Thymus (tissue), 11 donors: ENCODE data around the gene PGK2. TPM values are rescaled to one million over a fixed set of nuclear protein-coding genes. Genes with fewer than 3 reads are reported as not detected.
"Not testable (repeated sequence)": the region's sequence is repeated elsewhere in the genome, so short reads cannot be mapped to it uniquely, and the experiment has no call there.

Experiments used
- DNase-seq, 9 donors: peaks; one replicate each; pipeline ENCODE4 v3.0.0-alpha.2; 2013; ENCODE audit warnings: low spot score in 9 of 9, low read depth in 6 of 9, missing footprints in 1 of 9
- H3K27ac ChIP-seq, 2 donors: one replicate each; pipeline ENCODE4 v1.5.1; 2013; ENCODE audit warnings: control low read depth in 1 of 2, low read depth in 1 of 2, low read length in 1 of 2, mild to moderate bottlenecking in 1 of 2, moderate library complexity in 1 of 2
- H3K27me3 ChIP-seq, 2 donors: one replicate each; pipeline ENCODE4 v1.5.1; 2013; ENCODE audit warnings: low read length in 1 of 2; ENCODE audit not compliant: control insufficient read depth in 2 of 2, insufficient read depth in 1 of 2
- H3K36me3 ChIP-seq, 2 donors: one replicate each; pipeline ENCODE4 v1.5.1; 2013; ENCODE audit warnings: low read length in 1 of 2, mild to moderate bottlenecking in 1 of 2, moderate library complexity in 1 of 2; ENCODE audit not compliant: control insufficient read depth in 2 of 2, insufficient read depth in 2 of 2
- H3K4me1 ChIP-seq, 2 donors: one replicate each; pipeline ENCODE4 v1.5.1; 2013; ENCODE audit warnings: low read length in 2 of 2; ENCODE audit not compliant: control insufficient read depth in 2 of 2, insufficient read depth in 2 of 2
- H3K4me3 ChIP-seq, 2 donors: one replicate each; pipeline ENCODE4 v1.5.1; 2013; ENCODE audit warnings: low read length in 2 of 2, control low read depth in 1 of 2, mild to moderate bottlenecking in 1 of 2
- H3K9me3 ChIP-seq, 2 donors: one replicate each; pipeline ENCODE4 v1.5.1; 2013; ENCODE audit warnings: low read length in 1 of 2, mild to moderate bottlenecking in 1 of 2; ENCODE audit not compliant: control insufficient read depth in 2 of 2, insufficient read depth in 1 of 2
- WGBS: extraction: QIAGEN DNeasy Blood & Tissue Kit; methylation state at CpG from one replicate; pipeline ENCODE4 v1.1.7; 2013; 5-methylcytosine and 5-hydroxymethylcytosine counted together
- polyA plus RNA-seq: library from polyadenylated mRNA; stranded (reverse); fragments of 200-250 nt; gene quantifications from one replicate; pipeline ENCODE4 v1.2.3, GENCODE V29; 2013
- total RNA-seq: library from RNA; stranded (reverse); fragments of 120-200 nt; gene quantifications from one replicate; pipeline ENCODE4 v1.2.4, GENCODE V29; 2013
- donor health status: healthy.

Gene PGK2
- total and polyA plus RNA-seq, 2 donors, result not detected

GRCh38 chr6:49799090-49799489, 12.0 kb upstream of the PGK2 start:
- no peaks in the 10 kb centered on the region for H3K9me3 ChIP-seq
- WGBS, result 98% methylated on average over 1 of the region's 1 CpG
- no peak overlapping the region for H3K27ac ChIP-seq
- H3K36me3 ChIP-seq, result no peaks in the 10 kb centered on the region
- no peaks in the 10 kb centered on the region for H3K4me1 ChIP-seq
- no peaks in the 10 kb centered on the region for H3K27me3 ChIP-seq
- no peak for DNase-seq
- H3K4me3 ChIP-seq, result no peak overlapping the region

GRCh38 chr6:49796842-49797455, 9.9 kb upstream of the PGK2 start:
- WGBS, result 90% methylated on average over 21 of the region's 21 CpGs

GRCh38 chr6:49790341-49790740, 3.3 kb upstream of the PGK2 start:
- WGBS, result 31% methylated on average over 2 of the region's 2 CpGs
- H3K4me1 ChIP-seq, result no peaks in the 10 kb centered on the region
- H3K36me3 ChIP-seq, result no peaks in the 10 kb centered on the region
- H3K27me3 ChIP-seq, result no peaks in the 10 kb centered on the region
- no peak overlapping the region for H3K27ac ChIP-seq
- no peaks in the 10 kb centered on the region for H3K9me3 ChIP-seq
- H3K4me3 ChIP-seq, result no peak overlapping the region
- no peak for DNase-seq

More at GRCh38 chr6:49796842-49797455, 9.9 kb upstream of the PGK2 start:
- H3K36me3 ChIP-seq, H3K27me3 ChIP-seq, H3K27ac ChIP-seq, H3K4me3 ChIP-seq, H3K9me3 ChIP-seq, H3K4me1 ChIP-seq, DNase-seq: not testable (repeated sequence)

GRCh38 chr6:49784272-49784671, 2.8 kb downstream of the PGK2 start:
- Histone ChIP-seq H3K27ac (no peak overlapping the region), H3K4me3 (no peak overlapping the region), H3K36me3 (no peaks in the 10 kb centered on the region), H3K27me3 (no peaks in the 10 kb centered on the region), H3K4me1 (no peaks in the 10 kb centered on the region), H3K9me3 (no peaks in the 10 kb centered on the region)
- no peak for DNase-seq

GRCh38 chr6:49782725-49783124, 4.4 kb downstream of the PGK2 start:
- no peaks in the 10 kb centered on the region for H3K36me3 ChIP-seq
- no peaks in the 10 kb centered on the region for H3K9me3 ChIP-seq
- no peak for DNase-seq
- WGBS, result 97% methylated on average over 7 of the region's 7 CpGs
- H3K4me3 ChIP-seq, result no peak overlapping the region
- H3K27me3 ChIP-seq, result no peaks in the 10 kb centered on the region
- no peaks in the 10 kb centered on the region for H3K4me1 ChIP-seq
- no peak overlapping the region for H3K27ac ChIP-seq

GRCh38 chr6:49782293-49782692, 4.8 kb downstream of the PGK2 start:
- no peaks in the 10 kb centered on the region for H3K9me3 ChIP-seq
- H3K36me3 ChIP-seq, result no peaks in the 10 kb centered on the region
- DNase-seq, result no peak
- no peaks in the 10 kb centered on the region for H3K27me3 ChIP-seq
- no peak overlapping the region for H3K4me3 ChIP-seq
- no peak overlapping the region for H3K27ac ChIP-seq
- 93% methylated on average over 1 of the region's 1 CpG for WGBS
- no peaks in the 10 kb centered on the region for H3K4me1 ChIP-seq

- Histone ChIP-seq H3K4me1 (no peaks in the 10 kb centered on the region), H3K9me3 (no peaks in the 10 kb centered on the region), H3K27me3 (no peaks in the 10 kb centered on the region), H3K4me3 (no peak overlapping the region), H3K36me3 (no peaks in the 10 kb centered on the region), H3K27ac (no peak overlapping the region)
- WGBS, result 3% methylated on average over 1 of the region's 1 CpG
- DNase-seq, result no peak
Observed at GRCh38 chr6:49776444-49776843, 10.6 kb downstream of the PGK2 start.

GRCh38 chr6:49775043-49775442, 12.0 kb downstream of the PGK2 start:
- H3K4me3 ChIP-seq, result no peak overlapping the region
- no peaks in the 10 kb centered on the region for H3K27me3 ChIP-seq
- no peaks in the 10 kb centered on the region for H3K36me3 ChIP-seq
- no peak overlapping the region for H3K27ac ChIP-seq
- no peaks in the 10 kb centered on the region for H3K9me3 ChIP-seq
- DNase-seq, result no peak
- no peaks in the 10 kb centered on the region for H3K4me1 ChIP-seq

- Histone ChIP-seq H3K4me3 (no peak overlapping the region), H3K4me1 (no peaks in the 10 kb centered on the region)
- 79% methylated on average over 5 of the region's 5 CpGs for WGBS
Observed at GRCh38 chr6:49772285-49772684, 14.8 kb downstream of the PGK2 start.

GRCh38 chr6:49766762-49767161, 20.3 kb downstream of the PGK2 start:
- no peaks in the 10 kb centered on the region for H3K9me3 ChIP-seq
- no peak for DNase-seq
- no peaks in the 10 kb centered on the region for H3K4me1 ChIP-seq
- H3K36me3 ChIP-seq, result no peaks in the 10 kb centered on the region
- no peaks in the 10 kb centered on the region for H3K27me3 ChIP-seq
- WGBS, result 91% methylated on average over 2 of the region's 2 CpGs
- no peak overlapping the region for H3K4me3 ChIP-seq
- H3K27ac ChIP-seq, result no peak overlapping the region

More at GRCh38 chr6:49772285-49772684, 14.8 kb downstream of the PGK2 start:
- no peaks in the 10 kb centered on the region for H3K9me3 ChIP-seq
- DNase-seq, result no peak
- no peaks in the 10 kb centered on the region for H3K27me3 ChIP-seq
- no peaks in the 10 kb centered on the region for H3K36me3 ChIP-seq
- no peak overlapping the region for H3K27ac ChIP-seq
